ENCODE results near the gene SYNPO.

SYNPO gene, protein sequence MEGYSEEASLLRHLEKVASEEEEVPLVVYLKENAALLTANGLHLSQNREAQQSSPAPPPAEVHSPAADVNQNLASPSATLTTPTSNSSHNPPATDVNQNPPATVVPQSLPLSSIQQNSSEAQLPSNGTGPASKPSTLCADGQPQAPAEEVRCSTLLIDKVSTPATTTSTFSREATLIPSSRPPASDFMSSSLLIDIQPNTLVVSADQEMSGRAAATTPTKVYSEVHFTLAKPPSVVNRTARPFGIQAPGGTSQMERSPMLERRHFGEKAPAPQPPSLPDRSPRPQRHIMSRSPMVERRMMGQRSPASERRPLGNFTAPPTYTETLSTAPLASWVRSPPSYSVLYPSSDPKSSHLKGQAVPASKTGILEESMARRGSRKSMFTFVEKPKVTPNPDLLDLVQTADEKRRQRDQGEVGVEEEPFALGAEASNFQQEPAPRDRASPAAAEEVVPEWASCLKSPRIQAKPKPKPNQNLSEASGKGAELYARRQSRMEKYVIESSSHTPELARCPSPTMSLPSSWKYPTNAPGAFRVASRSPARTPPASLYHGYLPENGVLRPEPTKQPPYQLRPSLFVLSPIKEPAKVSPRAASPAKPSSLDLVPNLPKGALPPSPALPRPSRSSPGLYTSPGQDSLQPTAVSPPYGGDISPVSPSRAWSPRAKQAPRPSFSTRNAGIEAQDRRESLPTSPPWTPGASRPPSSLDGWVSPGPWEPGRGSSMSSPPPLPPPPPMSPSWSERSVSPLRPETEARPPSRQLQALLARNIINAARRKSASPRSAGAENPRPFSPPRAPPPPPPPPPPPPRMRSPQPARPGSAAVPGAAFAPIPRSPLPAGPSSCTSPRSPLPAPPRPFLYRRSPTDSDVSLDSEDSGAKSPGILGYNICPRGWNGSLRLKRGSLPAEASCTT

DNA sequence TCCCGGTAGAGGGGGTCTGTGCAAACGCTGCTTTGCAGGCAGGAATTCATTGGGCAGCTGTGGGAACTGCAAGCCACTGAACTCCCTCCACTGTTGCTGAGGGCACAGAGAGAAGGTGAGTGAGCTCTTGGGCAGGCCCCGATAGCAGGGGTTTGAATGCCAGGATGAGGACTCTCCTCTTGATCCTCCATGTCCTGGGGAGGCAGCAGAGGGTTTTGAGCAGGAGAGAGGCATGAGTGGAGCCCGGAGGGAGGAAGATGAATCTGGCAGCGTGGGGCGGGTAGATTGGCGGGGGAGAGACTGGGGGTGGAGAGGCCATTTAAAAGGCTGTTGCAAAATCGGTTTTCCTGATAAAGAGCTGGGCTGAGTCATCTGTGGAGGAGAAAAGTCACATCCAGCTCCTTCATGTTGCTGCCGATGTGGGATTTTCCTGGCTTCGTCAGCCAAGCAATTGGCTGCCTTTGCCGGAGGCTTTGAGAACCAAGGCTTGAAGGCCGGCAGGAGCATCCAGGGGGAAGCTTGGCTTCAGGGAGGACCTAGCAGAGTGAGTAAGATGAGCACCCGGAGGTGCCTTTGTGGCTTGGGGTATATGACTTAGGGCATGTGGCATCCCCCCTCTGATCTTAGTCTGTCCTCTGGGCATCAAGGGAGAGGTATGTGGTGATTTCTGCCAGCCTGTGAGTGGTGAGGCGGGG is at the start of gene SYNPO:
TSS of gene SYNPO (plus strand) at position 350 of the 695 bp plus-strand sequence. CDS start 7,616 bp downstream, outside the sequence.
- DNase-seq (ENCODE audit: low read depth): no peak

GRCh38 chr5:150590979-150591695 is 49.3 kb upstream of the SYNPO start:
- DNase-seq (ENCODE audit: low read depth): no peak

GRCh38 chr5:150593593-150593992 is 46.9 kb upstream of the SYNPO start:
- DNase-seq (ENCODE audit: low read depth): no peak

- no peak for DNase-seq (ENCODE audit: low read depth)
Measured at GRCh38 chr5:150593996-150594395, 46.5 kb upstream of the SYNPO start.

DNA sequence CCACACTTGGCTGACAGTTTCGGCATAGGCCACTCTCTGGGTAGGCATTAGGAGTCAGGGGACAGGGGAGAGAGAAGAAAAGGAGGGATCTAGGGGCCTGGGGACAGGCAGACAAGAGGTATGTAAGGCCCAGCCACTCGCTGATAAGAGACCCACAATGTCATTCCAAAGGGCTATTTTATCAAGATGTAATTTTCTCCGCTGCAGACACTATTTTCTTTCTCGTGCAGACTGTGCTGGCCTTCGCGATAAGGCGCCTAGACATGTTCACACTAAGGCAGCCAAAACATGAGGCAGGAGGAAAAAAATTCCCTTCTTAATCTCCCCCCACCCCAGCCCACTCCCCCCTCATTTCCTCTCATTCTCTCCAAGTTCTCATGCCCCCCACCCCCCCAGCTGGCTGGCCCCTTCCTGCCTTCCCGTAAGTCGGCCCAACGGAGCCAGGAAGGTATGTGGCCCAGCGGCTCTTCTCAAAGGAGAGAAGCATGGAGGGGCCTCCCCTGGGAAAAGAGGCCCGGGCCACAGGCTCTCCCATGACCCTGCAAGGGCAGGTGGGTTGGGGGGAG is 44.9 kb upstream of the SYNPO start:
- DNase-seq (ENCODE audit: low read depth): no peak

GRCh38 chr5:150596313-150596712 is 44.1 kb upstream of the SYNPO start:
- DNase-seq (ENCODE audit: low read depth): no peak

DNA sequence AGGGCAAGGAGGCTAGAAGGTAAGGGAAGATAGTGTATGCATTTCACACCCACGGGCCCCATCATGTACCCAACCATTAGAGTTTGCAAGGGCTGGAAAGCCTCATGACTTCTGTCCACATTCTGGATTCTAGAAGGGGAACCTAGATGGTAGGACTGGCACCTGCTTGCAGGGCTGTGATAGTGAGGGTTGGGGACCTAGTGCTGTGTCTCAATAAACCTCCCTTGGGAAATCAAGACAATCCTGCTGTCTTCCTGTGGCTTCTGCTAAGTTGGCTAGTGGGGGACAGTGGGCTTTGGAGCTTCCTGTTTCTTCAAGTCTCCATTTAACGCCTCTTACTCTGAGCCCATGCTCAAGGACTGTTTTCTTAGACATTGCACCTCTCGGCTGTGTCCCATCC is 43.6 kb upstream of the SYNPO start:
- no peak for DNase-seq (ENCODE audit: low read depth)

DNA sequence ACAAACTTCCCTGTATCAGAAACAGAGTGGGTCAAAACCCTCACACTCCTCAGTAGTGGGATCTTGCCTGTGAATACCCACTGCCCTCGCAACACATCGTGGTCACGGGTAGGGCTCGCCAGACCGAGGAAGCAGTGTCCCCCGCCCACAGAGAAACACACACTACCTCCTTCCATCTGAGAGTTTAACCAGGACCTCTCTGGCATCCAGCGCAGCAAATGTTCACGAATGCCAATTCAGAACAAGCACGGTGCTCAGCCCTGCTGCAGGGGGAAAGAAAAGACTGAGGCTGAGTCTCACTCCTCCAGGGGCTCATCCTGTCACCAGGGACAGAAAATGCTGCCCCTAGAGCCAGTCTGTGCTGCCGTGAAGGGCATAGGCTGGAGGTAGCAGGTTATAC is 42.5 kb upstream of the SYNPO start:
- no peak for DNase-seq (ENCODE audit: low read depth)

GRCh38 chr5:150598821-150599273 is 41.6 kb upstream of the SYNPO start:
- DNase-seq (ENCODE audit: low read depth): no peak

DNA sequence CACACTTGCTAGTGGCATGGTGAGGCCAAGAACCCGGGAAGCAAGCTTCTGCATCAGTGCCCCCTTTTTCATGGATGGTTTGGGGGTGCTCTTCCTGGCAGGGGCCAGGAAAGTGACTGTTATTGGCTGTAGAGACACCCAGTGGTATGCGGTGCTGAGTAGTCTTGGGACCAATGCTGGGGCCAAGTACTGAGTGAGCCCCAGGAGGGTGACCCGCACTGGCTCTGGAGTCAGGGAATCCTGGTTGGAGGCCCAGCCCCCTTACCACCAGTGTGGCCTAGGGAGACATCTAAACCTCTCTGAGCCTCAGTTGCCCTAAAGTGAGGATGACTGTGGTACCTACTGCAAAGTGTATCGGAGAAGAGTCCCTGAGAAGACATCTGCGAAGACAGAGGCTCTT is 41.2 kb upstream of the SYNPO start:
- DNase-seq (ENCODE audit: low read depth): no peak

GRCh38 chr5:150599917-150600511 is 40.4 kb upstream of the SYNPO start:
- DNase-seq (ENCODE audit: low read depth): no peak

- no peak for DNase-seq (ENCODE audit: low read depth)
Measured at GRCh38 chr5:150600616-150601490, 39.6 kb upstream of the SYNPO start.

DNA sequence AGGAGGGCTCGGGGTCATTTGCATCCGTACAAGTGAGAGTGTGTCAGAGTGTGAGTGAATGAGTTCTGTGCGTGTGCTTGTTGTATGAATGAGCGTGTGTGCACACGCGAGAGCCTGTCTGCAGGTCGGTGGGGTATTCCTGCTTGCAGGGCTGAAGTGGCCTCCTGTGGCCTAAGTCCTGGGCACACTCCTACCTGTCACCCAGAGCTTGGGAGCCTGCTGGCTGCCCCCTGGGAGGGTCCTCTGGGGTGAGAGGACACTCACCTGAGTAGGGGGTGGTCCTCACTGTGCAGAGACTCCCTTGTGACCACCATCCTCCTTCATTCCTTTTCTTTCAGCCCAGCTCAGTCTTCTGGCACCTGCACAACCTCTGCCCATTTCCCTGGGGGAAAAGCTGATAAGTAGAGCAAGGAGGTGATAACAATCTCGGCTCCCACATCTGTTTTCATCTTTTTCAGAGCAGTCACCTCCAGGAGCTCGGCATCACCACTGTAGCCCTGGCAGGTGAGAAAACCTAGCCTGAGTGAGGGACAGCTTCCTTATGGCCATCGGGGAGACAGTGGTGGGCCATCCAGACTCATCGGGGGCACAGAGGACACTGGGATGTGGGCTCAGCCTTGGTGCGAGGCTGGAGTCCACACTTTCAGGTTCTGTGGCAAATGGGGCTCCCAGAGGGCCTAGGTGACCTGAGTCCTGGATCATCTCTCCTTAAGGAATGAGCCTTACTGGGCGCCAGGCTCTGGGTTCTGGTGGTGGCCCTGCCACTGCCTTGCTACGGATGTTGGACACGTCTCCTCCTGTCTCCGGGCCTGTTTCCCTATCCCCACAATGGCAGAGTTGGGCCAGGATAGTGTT is 38.7 kb upstream of the SYNPO start:
- DNase-seq (ENCODE audit: low read depth): no peak

GRCh38 chr5:150603052-150603451 is 37.4 kb upstream of the SYNPO start:
- no peak for DNase-seq (ENCODE audit: low read depth)

GRCh38 chr5:150603491-150603890 is 37.0 kb upstream of the SYNPO start:
- DNase-seq (ENCODE audit: low read depth): no peak

- DNase-seq (ENCODE audit: low read depth): no peak
Measured at GRCh38 chr5:150604010-150604409, 36.5 kb upstream of the SYNPO start.

DNA sequence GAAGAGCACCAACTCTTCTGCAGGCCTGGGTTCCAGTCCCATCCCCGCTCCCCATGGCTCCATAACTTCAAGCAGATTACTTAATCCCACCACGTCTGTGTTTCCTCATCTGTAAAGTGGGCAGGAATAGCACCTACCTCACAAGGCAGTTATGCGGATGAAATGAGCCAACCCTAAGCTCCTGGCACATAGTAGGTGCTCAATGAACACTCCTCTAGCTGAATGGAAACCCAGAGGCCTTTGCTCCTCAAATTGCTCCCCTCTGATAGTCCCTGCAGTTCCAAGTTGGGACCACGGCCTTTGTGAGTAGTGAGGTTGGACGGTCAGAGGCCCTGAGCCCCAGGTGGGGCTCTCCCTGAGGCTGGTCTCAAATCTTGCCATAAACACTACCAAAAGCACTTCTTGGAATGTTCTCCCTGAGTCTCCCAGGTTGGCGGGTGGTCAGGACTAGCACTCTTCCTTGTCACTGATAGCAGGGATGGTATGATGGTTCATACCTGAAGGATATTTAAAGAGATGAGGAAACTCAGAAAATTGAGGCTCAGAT is 35.5 kb upstream of the SYNPO start:
- no peak for DNase-seq (ENCODE audit: low read depth)

DNA sequence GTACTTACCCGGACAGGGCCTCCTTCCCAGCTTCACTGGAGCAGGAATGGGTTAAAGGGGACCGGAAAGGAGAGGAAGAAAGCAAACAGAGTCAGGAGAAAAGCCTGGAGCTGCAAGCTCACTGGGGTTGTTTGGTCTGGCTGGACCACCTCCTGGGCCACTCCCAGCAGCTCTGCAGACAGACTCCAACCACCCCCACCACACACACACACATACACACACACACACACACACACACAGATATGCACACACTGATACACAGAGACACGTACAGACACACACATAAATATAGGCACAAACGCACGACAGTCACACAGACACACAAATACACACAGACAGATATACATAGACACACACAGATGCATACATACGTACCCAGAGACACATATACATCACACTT is 34.9 kb upstream of the SYNPO start:
- no peak for DNase-seq (ENCODE audit: low read depth)

GRCh38 chr5:150606476-150606875 is 34.0 kb upstream of the SYNPO start:
- no peak for DNase-seq (ENCODE audit: low read depth)

Data from stimulated activated CD8-positive, alpha-beta memory T cell treated with anti-CD3 and anti-CD28 coated beads, Interleukin-15, amount 100 ng/mL, for 24 hours (primary cell).